Esophagus squamous epithelium (tissue), 4 donors: ENCODE measurements around the gene ADRM1. TPM values are rescaled to one million over a fixed set of nuclear protein-coding genes. Genes with fewer than 3 reads are reported as not detected.

Source experiments
- total RNA-seq, 4 donors: library from RNA; depleted of rRNA; stranded (reverse); fragments of >200 nt; gene quantifications; one replicate each; pipeline ENCODE4 v1.1.0, GENCODE V29; 2016

ADRM1 gene
- total RNA-seq, 4 donors from 2014 or later = 126 to 173 (median 133) TPM

Other genes starting within 250 kb of the ADRM1 start
- 10 to 100 TPM in 3 of 4 donors, 1 to 10 TPM in 1; 4.9 to 16.5 (median 14.4) TPM for gene TAF4, start 237.1 kb upstream of the ADRM1 start, total RNA-seq
- 10 to 100 TPM; 18.1 to 30.5 (median 21.7) TPM for gene LSM14B, start 180.5 kb upstream of the ADRM1 start, total RNA-seq
- 100 to 1,000 TPM; 230 to 373 (median 297) TPM for gene PSMA7, start 159.6 kb upstream of the ADRM1 start, total RNA-seq
- 10 to 100 TPM in 3 of 4 donors, 1 to 10 TPM in 1; 7.8 to 24.5 (median 15.0) TPM for gene SS18L1, start 159.2 kb upstream of the ADRM1 start, total RNA-seq
- gene MTG2, start 120.0 kb upstream of the ADRM1 start, total RNA-seq = 10 to 100 TPM; 17.4 to 25.5 (median 21.7) TPM
- not detected for gene HRH3, start 82.7 kb upstream of the ADRM1 start, total RNA-seq
- gene OSBPL2, start 64.5 kb upstream of the ADRM1 start, total RNA-seq = 10 to 100 TPM; 48.4 to 65.1 (median 55.8) TPM
- 100 to 1,000 TPM in 2 of 4 donors, 10 to 100 TPM in 2; 60.4 to 127 (median 98.9) TPM for gene LAMA5, start 64.3 kb downstream of the ADRM1 start, total RNA-seq
- 1,000 to 10,000 TPM in 3 of 4 donors, 100 to 1,000 TPM in 1; 819 to 3,701 (median 3,102) TPM for gene RPS21, start 84.1 kb downstream of the ADRM1 start, total RNA-seq
- 1 to 10 TPM; 2.0 to 3.8 (median 2.2) TPM for gene CABLES2, start 104.3 kb downstream of the ADRM1 start, total RNA-seq
- 1 to 10 TPM; 1.1 to 6.2 (median 4.0) TPM for gene RBBP8NL, start 124.5 kb downstream of the ADRM1 start, total RNA-seq
- under 1 TPM in 2 of 4 donors, not detected in 2; 0.19 to 0.85 TPM for gene GATA5, start 173.0 kb downstream of the ADRM1 start, total RNA-seq